Body of pancreas (tissue), 4 donors: ENCODE data around the gene DGLUCY. TPM values are rescaled to one million over a fixed set of nuclear protein-coding genes. Genes with fewer than 3 reads are reported as not detected.
A peak's percentile ranks its signal among the peaks of the same experiment; 100 is the strongest.

Source experiments
- ATAC-seq: fragments of 150-250 bp; one replicate; pipeline ENCODE4 v1.9.1; 2016
- DNase-seq, 4 donors: peaks; one replicate each; pipeline ENCODE4 v3.0.0-alpha.2; 2019
- H3K27ac ChIP-seq, 4 donors: fragments of 200-600 bp; sonication (generic); 1 replicate in 3 of 4; 2 replicates in 1 of 4; pipeline versions ENCODE4 v1.5.1 to v1.6.1; 2016 to 2019; ENCODE audit warnings: mild to moderate bottlenecking in 1 of 4, mixed read lengths in 1 of 4, moderate library complexity in 1 of 4
- H3K27me3 ChIP-seq, 2 donors: fragments of 200-600 bp; sonication (generic); one replicate each; pipeline ENCODE4 v1.6.0; 2016; ENCODE audit warnings: mild to moderate bottlenecking in 1 of 2
- H3K36me3 ChIP-seq, 2 donors: fragments of 200-600 bp; sonication (generic); replicated peaks in 1 of 2; 2 replicates each; pipeline ENCODE4 v1.5.1; 2016; ENCODE audit warnings: low read depth in 2 of 2; ENCODE audit not compliant: insufficient read depth in 1 of 2
- H3K4me1 ChIP-seq: fragments of 200-600 bp; sonication (generic); one replicate; pipeline ENCODE4 v1.6.0; 2016
- H3K4me3 ChIP-seq, 2 donors: fragments of 200-600 bp; sonication (generic); 1 replicate in 1 of 2; 2 replicates in 1 of 2; pipeline ENCODE4 v1.5.1; 2016 to 2019
- H3K9me3 ChIP-seq, 3 donors: fragments of 200-600 bp; sonication (generic); 1 replicate in 2 of 3; 2 replicates in 1 of 3; pipeline ENCODE4 v1.5.1; 2016
- POLR2A ChIP-seq, 3 donors: fragments of 450-650 bp; IDR thresholded peaks; one replicate each; pipeline ENCODE4 v1.6.1; 2016; ENCODE audit warnings: antibody characterized with exemption in 3 of 3, mild to moderate bottlenecking in 2 of 3
- WGBS, 2 donors: methylation state at CpG; one replicate each; pipeline ENCODE4 v1.1.5; 2017; 5-methylcytosine and 5-hydroxymethylcytosine counted together
- intact Hi-C: fragments of 100-400 bp; cut with DNase I; formaldehyde crosslinking; loops from one replicate; pipeline ENCODE4 v1.15.1; 2023
- total RNA-seq, 2 donors: library from RNA; depleted of rRNA; stranded (reverse); fragments of >200 nt; gene quantifications; one replicate each; pipeline ENCODE4 v1.1.0, GENCODE V29; 2016
- TF ChIP-seq, protein P1 (sequence below), 7 experiments: fragments of 450-650 bp in 4 of 7; fragments of 200-600 bp in 3 of 7; sonication (generic) in 3 of 7; IDR thresholded peaks; one replicate each; pipeline ENCODE4 v1.5.1; 2016 to 2019; ENCODE audit warnings: antibody characterized with exemption in 7 of 7

Gene DGLUCY
- total RNA-seq, 2 donors from 2014 or later, result 30.9 to 77.8 TPM

DNA sequence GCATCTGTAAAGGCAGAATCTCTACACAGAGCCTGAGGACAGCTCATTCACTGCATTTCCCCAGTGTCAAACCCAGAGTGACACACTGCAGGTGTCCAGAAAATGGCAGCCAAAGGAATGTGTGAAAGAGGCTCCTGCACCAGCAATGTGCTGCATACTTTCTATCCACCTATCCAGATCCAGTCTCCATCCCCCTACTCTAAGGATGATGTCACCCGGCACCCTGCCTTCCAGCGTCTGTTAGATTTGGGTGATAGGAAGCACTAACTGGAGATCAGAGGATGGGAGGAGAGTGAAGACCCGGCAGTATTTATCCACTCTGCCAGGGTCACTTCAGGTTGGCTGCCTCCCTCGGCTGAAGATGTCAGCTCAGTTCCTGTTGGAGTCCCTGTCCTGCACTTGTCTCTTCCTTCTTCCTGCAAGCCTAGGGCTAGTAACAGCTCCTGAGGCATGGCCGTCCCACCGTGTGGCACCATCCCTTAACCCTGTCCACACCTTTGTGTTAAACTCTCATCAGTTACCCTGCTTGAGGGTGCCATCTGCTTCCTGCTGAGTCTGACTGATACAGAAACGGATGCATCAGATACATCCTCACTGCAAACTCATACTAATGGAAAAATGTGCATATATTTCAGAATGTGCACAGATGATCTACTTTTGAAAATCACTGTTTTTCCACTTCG is 143.6 kb downstream of the DGLUCY start:
- DNase-seq, result no peak
- intact Hi-C loops, result no loop called here
- TF ChIP-seq, protein P1, sequence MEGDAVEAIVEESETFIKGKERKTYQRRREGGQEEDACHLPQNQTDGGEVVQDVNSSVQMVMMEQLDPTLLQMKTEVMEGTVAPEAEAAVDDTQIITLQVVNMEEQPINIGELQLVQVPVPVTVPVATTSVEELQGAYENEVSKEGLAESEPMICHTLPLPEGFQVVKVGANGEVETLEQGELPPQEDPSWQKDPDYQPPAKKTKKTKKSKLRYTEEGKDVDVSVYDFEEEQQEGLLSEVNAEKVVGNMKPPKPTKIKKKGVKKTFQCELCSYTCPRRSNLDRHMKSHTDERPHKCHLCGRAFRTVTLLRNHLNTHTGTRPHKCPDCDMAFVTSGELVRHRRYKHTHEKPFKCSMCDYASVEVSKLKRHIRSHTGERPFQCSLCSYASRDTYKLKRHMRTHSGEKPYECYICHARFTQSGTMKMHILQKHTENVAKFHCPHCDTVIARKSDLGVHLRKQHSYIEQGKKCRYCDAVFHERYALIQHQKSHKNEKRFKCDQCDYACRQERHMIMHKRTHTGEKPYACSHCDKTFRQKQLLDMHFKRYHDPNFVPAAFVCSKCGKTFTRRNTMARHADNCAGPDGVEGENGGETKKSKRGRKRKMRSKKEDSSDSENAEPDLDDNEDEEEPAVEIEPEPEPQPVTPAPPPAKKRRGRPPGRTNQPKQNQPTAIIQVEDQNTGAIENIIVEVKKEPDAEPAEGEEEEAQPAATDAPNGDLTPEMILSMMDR (IDR thresholded peaks at IDR 0.05), result no peak
- TF ChIP-seq POLR2A (IDR thresholded peaks at IDR 0.05), result no peak
- no peaks in the 10 kb centered on the region for H3K9me3 ChIP-seq
- no peak overlapping the region for H3K27ac ChIP-seq
- no peak for ATAC-seq
- H3K27me3 ChIP-seq, result no peaks in the 10 kb centered on the region
- peaks cover 12% of the 10 kb centered on the region for H3K4me1 ChIP-seq
- H3K4me3 ChIP-seq, result no peak overlapping the region
- H3K36me3 ChIP-seq, result no peaks in the 10 kb centered on the region
- WGBS, 2 donors, result 46 to 51% methylated on average over 8 of the region's 8 CpGs

DNA sequence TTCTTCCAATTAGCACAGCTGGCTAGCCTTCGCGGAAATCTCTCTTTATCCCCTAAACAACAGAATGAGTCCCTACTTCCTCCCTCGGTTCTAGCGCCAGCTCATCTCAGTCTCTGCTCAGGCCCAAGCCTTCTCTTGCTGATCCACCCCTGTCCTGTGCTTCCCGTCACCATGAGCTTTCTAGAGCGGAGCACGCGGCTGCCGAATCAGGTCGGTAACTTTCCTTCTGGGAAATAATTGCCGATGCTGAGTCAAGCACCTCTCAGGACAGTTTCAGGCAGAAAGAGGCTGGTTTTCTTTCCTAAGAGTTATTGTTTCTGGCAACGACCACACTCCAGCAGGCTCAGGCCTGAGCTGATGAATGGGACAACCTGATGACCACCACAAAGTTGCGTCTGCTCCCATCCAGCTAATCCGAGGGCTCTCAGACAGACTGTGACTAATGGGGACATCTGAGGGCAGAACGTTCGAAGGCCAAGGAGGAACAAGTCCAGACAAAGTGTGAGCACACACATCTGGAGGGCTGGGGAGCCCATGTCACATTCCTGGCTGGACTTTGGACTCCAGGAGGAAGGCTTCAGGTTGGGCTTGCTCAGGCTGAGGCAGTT is 144.2 kb downstream of the DGLUCY start:
- Histone ChIP-seq H3K27me3 (no peaks in the 10 kb centered on the region), H3K27ac (no peak overlapping the region), H3K36me3 (no peaks in the 10 kb centered on the region), H3K4me1 (peaks cover 6% of the 10 kb centered on the region), H3K9me3 (no peaks in the 10 kb centered on the region), H3K4me3 (no peak overlapping the region)
- TF ChIP-seq, protein P1 (IDR thresholded peaks at IDR 0.05), result no peak
- no peak for TF ChIP-seq POLR2A (IDR thresholded peaks at IDR 0.05)
- intact Hi-C loops, result no loop called here
- ATAC-seq (no peak), DNase-seq (peak in 1 of 4 donors; percentile 36)
- 70 to 75% methylated on average over 15 to 16 of the region's 16 CpGs for WGBS, 2 donors

DNA sequence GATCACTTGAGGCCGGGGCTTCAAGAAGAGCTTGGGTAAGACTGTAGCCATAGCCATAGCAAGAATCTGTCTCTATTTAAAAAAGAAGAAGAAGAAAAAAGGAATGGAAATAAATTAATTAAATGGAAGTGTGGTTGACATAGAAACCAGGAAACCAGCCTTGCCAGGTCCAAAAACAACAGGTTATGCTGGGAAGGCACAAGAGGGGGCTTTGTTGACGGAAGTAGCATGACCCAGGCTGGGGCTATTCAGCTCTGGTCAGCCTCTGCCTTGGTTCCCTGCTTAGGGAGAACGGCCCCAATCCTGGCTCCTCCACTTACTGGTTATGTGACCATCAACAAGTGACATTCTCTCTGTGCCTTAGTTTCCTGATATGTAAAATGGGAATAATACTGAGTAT is 145.0 kb downstream of the DGLUCY start:
- no peak overlapping the region for H3K4me3 ChIP-seq
- H3K27me3 ChIP-seq, result no peaks in the 10 kb centered on the region
- ATAC-seq (no peak), DNase-seq (no peak)
- TF ChIP-seq, protein P1 (IDR thresholded peaks at IDR 0.05), result no peak
- no peak for TF ChIP-seq POLR2A (IDR thresholded peaks at IDR 0.05)
- H3K27ac ChIP-seq, result no peak overlapping the region
- no peaks in the 10 kb centered on the region for H3K9me3 ChIP-seq
- peaks cover 2% of the 10 kb centered on the region for H3K4me1 ChIP-seq
- WGBS, 2 donors, result 86 to 88% methylated on average over 3 of the region's 3 CpGs
- no peaks in the 10 kb centered on the region for H3K36me3 ChIP-seq
- intact Hi-C loops, result no loop called here

DNA sequence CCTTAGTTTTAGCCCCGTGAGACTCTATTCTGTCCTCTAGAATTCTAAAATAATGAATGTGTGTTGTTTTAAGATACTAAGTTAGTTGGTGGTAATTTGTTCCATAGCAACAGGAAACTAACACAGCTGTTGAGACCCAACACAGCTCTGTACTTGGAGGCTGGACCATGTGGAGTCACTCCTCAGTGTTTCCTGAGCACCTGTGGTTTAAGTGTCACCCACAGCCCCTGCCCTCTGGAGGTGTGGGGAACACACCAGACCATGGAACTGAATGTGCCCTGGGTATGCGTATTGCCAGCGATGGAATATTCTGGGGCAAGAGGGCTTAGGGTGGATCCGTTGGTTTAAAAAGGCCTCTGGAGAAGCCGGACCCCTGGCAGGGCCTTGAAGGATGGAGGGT is 147.2 kb downstream of the DGLUCY start:
- Histone ChIP-seq H3K27me3 (no peaks in the 10 kb centered on the region), H3K4me3 (no peak overlapping the region), H3K4me1 (peaks cover 11% of the 10 kb centered on the region), H3K36me3 (no peaks in the 10 kb centered on the region), H3K9me3 (no peaks in the 10 kb centered on the region), H3K27ac (no peak overlapping the region)
- DNase-seq (no peak), ATAC-seq (no peak)
- intact Hi-C loops, result no loop called here
- TF ChIP-seq POLR2A (IDR thresholded peaks at IDR 0.05), result no peak
- TF ChIP-seq, protein P1 (IDR thresholded peaks at IDR 0.05), result no peak
- 94 to 95% methylated on average over 5 of the region's 5 CpGs for WGBS, 2 donors
